GM21717 (cell line): ENCODE data around the gene TTLL10.

ENCODE experiments used
- ATAC-seq: cut with Tn5 transposase; IDR thresholded peaks from one replicate; pipeline ENCODE4 v1.9.1; 2021; ENCODE audit warnings: mild to moderate bottlenecking, moderate library complexity; ENCODE audit not compliant: unreplicated experiment

The TTLL10 gene

DNA sequence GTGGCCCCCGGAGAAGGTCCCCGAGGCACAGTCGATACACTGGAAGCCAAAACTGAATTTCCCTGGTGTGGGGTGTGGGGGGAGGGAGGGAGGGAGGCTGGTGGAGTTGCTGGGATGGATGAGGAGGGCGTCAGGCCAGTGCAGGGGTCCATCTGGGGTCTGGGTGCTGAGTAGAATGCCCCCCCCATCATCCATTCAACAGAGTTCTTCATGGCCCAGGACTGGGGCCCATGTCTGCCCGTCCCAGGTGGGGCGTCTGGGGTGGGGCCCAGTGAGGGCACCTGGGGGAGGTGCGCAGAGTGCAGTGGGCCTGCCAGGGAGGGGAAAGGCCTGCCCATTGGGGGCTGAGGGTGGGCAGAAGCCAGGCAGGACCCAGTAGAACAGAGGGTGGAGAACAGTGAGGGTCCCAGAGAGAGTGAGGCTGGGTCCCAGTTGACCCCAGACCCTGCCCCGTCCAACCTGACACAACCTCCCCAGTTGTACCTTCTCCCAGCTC, 30.8 kb downstream of the TTLL10 start:
- no peak for ATAC-seq

DNA sequence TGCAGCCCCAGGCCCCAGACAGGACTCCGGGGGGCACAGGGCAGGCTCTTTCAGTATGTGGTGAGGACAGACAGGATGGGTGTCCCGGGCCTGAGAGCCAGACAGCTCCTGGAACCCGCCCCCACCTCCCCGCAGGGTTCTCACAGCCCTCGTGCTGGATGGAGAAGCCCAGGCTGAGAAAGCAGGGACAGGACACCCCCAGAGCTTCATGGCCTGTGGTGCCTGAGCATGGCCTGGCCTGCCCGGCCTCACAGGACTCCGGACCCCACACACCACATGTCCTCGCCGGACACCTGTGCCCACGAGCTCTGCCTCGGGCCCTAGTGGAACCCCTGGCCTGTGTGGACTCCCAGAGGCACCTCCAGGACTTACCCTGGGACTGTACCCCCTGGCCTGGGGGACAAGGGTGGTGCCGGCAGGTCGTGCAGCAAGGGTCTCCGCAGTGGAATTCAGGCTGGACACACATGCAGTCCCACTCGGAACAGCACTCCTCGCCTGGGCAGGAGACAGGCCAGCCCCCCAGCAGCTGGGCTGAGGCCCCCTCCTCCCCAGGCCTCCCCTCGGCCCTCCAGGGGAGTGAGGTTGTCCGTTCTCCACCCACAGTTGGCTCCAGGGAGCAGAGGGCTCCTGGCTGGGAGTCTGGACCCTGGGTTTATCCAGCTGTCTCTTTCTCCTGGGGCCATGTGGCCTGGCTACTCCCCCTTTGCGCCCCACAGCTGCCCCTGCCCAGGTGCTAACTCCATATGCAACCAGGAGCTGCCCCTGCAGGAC, 31.5 kb downstream of the TTLL10 start:
- ATAC-seq: no peak

DNA sequence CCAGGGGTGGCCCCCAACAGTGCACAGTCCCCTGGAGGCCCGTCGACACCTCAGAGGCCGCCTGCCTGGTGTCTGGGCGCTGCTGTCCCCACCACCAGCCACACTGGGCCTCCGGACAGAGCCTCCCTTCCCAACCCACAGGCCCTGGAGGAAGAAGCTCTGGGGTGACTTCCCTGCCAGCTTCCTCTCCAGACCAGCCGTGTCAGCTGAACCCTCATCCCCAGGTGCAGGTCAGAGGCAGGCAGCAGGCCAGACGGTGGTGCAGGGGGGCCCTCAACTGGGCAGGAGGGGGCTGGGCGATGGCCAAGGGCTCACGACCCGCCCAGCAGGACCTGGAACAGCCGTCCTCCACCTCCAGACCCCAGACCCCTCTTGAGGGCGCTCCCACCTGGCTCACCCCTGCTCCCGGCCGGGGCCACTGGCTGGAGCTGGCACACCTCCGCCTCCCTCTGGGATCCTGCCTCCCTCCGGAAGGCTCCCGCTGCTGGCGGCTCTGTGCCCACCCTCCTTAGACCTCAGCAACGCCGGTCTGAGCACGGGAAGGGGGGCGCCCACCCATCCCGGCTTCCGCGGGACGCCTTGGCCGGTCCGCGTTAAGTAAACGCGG, 32.2 kb downstream of the TTLL10 start:
- no peak for ATAC-seq

DNA sequence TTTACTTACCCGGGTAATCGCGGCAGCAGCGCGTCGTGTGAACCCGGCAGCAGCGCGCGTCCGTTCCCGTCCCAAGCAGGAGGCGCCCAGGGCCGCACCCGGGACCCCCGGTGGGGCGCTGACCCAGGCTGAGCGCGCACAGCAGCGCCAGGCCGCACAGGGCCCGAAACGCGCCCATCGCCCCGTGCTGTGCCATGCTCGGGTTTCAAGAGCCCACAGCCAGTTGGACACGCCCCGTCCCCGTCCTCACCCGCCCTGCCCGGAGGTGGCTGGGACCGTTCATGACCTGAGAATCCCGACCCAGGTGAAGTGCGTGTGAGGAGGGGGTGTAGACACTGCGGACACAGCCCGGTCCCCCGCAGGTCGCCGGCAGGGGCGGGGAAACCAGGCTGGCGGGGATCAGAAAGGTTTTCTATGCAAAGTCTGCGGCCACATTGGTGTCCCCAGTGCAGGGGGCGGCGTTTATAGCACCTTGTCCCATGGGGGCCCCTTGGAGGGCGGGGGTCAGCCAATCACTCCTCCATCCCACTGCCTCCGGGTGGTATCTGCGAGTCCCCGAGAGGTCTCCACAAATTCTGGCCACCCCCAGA, 32.8 kb downstream of the TTLL10 start, which contains the start of gene TNFRSF18:
TNFRSF18 (minus strand) TSS at position 217 of the 590 bp plus-strand sequence; CDS start at position 196, 21 bp downstream.
- ATAC-seq: no peak

DNA sequence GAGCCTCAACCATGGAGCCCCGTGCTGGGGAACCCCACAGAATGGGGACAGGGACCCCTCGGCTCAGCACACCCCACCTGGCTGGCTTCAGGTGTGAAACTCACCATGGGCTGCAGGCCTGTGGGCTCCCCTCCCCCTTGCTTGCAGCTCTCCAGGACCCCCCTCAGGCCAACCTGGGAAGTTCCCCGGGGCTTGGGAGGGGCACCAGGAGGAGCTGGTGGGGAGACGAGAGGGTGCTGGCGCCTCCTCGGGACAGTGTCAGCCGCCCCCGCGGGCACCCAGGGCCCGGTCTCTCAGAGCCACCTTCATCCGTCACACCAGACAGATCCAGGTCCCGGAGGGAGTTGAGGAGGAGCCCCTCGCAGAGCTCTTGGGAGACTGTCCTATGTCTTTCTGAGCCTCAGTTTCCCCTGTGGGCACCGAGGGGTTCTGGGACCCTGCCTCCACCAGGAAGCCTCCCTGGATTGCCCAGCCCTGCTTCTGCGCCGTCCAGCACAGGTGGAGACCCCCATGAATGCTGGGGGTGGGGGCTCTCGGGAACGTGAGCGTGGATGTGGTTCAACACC, 33.4 kb downstream of the TTLL10 start:
- no peak for ATAC-seq

DNA sequence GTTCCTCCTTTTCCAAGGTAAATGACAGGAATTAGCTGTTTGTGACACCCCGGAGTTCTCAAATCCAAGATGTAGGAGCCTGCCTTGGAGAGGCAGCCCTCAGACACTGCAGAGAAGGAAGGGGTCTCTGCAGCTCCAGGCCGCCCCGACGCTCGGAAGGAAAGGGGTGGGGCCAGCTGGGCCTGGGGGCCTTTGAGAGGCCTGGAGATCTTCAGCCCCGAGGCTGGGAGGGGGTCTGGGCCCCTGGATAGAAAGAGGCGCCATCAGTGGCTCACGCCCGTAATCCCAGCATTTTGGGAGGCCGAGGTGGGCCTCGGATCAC, 33.9 kb downstream of the TTLL10 start:
- no peak for ATAC-seq

DNA sequence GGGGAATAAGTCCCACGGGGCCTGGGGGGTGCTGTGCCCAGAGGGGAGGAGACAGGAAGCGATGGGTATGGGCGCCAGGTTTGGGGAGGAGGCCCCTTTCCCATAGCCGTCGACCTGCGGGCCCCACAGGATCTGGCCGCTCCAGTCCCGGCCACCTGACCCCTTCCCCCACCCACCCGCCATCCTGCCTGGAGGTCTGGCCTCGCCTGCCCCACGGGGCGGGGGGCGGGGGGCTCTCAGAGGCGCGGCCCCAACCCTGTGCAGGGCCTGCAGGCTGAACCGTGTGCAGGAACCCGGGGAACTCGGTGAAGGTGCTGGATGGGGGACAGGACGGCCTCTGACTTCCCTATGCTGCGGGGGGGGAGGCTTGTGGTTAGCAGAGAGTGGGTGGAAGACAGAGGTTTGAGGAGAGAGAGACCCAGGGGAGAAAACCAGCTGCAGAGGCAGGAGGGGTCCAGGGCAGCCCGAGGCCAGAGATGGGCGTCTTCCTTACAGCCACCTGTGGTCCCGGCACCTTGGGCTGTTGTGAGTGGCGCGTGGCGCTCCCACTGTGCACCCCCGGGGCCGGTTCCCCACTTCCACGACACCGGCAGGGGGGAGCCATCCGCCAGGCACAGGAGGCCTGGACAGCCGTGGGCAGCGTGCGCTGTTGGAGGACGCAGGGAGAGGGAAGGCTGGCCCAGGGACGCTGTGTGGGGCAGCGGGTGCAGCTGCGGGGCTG, 35.2 kb downstream of the TTLL10 start:
- ATAC-seq: no peak

DNA sequence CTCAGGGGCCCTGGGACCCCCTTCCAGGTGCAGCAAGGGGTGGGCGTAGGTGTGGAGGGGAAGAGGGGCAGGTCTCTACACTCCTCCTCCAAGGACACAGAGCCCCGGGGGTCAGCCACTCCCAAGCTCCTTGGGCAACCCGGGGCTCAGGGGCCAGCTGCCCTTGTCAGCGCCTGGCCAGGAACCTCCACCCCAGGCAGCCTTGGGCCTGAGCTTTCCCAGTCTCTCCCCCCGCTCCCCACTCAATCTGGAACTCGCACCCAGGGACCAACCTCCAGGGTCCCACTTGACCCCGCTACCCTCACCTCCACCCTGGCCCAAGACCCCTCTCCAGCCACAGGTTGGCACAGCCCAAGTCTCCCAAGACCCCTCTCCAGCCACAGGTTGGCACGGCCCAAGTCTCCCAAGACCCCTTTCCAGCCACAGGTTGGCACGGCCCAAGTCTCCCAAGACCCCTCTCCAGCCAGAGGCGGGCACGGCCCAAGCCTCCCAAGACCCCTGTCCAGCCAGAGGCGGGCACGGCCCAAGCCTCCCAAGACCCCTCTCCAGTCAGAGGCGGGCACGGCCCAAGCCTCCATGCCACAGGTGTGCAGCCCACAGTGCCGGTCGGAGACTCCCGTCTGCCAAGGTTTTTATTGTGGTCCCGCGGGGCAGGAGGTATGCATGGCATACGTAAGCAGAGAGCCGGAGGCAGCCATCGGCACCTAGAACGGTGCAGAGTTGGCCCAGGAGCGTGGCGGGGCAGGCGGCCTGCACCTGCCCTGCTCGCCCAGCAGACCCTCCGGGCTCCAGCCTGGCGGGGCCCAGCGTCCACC, 37.3 kb downstream of the TTLL10 start:
- no peak for ATAC-seq

DNA sequence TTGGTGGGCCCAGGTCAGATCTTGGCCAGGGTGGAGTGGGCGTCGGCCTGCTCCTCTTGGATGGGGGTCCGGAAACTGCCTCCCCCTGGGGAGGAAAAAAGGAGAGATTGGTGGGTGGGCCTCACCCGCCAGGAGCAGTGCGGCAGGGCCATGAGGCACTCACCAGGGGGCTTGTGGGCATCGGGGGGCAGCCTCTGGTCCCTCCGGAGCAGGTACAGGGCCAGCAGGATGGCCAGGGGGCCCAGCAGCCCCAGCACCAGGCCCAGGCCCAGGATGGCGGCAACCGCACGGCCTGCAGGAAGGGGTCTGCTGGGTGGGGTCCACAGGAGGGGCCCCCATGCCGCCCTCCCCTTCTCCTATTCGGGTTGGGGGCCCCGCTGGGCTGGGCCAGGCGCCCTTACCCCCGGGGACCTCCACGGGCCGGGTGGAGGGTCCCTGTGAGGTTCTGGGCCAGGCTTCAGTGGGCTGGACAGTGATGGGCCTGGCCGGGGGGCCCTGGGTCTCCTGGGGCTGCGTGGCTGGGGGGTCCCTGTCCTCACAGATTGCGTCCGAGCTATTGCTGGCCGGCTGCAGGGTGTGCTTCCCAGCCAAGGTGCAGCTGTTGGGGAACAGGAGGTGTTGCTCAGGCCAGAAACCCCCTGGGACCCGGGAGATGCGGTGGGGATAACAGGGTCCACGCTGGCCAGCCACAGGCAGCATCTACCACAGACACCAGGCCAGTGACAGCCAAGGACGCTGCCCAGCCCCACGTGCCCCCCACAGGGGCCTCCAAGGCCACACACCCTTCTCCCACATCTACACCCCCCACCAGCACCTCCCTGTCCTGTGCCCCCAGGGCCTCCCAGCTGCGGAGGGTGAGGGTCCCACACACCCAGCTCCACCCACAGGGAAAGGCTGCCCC, 38.1 kb downstream of the TTLL10 start:
- no peak for ATAC-seq

DNA sequence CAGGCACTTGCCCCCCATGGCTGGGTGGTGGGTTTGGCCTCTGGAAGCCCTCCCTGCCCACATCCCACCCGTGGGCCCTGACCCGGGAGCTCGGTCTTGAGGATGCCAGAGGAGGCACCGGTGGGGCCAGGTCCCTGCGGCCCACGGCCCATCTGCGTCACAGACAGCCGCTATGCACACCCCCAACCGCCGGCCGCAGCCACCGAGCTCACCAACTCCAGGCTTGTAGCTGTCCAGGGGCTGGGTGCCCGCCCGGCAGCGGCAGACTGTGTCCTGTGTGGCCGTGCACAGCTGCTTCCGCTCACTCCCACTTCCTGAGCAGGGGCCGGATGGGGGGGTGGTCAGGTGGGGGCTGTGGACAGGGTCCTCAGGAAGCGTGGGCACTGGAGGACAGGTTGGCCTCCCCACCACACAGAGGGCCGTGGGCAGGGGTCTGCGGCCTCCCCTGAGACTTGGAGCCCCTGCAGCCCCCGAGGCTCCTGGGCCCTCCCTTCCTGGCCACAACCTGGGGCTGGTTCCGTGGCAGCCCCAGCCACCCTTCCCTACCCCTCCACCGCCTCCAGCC, 39.2 kb downstream of the TTLL10 start:
- ATAC-seq: no peak

DNA sequence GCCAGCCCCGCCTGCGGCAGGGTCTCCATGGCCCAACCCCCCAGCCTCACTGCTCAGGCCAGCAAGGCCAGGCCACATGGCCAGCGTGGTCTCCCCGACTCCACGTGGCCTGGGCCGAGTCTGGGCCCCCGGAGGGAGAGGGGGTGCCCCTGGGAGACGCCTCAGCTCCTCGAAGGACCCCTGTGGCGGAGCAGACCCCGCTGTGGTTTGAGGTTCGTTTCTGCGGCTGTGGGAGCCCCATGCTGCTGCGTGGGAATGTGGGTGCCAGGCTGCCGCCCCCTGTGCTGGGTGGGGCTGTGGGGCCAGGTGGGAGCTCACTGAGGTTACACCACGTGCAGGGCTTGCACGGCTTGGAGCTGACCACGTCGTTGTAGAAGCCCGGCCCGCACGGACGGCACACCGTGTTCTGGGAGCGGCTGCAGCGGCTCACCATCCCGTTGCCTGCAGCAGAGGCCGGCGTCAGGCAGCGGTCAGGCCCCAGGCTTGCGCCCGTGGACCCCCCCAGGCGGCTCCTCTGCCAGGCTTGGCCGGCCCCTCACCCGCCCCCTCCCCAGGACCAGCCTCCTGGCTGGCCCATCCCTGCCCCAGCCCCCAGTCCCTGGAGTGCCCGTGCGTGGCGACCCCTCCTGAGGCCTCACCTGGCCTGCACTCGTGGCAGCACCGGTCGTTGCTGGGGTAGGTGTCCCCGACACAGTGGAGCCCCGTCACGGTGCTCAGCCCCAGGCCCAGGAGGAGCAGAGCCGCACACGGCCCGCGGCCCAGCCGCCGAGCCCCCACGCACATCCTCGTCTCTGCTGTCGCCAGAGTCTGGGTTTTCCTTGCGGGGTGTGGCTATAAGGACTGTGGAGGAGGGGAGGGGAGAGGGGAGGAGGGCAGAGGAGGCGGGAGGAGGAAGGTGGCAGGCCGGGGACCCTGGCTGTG, 39.9 kb downstream of the TTLL10 start, which contains the start of gene TNFRSF4:
TNFRSF4 (minus strand) TSS at position 809 of the 921 bp plus-strand sequence; CDS start at position 783, 26 bp downstream.
- ATAC-seq: no peak

DNA sequence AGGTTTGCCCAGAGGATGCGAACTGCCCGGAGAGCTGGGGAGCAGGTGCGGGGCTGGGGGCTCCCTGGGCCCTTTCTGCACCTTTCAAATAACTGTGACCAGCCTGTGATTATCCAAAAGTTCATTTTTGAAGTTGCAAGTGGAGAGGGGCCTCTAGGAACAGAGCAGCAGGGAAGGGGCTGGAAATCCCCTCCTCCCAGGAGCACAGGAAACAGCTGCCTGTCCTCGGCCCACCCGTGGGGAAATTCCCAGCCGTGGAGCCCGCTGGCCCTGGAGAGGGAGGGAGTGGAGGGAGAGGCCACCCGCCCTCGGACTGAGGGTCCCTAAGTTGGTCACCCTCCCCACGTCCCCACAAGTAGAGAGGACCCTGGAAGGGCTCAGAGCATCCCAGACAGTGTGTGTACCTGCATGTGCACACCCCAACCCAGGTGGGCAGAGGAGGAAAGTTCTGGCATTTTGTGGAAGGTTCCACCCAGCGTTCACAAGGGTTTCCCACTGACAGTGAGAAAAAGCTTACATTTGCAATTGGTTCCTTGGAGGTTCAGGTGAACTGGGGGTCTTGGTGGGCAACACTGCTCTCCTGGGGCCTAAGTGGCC, 41.5 kb downstream of the TTLL10 start:
- no peak for ATAC-seq

DNA sequence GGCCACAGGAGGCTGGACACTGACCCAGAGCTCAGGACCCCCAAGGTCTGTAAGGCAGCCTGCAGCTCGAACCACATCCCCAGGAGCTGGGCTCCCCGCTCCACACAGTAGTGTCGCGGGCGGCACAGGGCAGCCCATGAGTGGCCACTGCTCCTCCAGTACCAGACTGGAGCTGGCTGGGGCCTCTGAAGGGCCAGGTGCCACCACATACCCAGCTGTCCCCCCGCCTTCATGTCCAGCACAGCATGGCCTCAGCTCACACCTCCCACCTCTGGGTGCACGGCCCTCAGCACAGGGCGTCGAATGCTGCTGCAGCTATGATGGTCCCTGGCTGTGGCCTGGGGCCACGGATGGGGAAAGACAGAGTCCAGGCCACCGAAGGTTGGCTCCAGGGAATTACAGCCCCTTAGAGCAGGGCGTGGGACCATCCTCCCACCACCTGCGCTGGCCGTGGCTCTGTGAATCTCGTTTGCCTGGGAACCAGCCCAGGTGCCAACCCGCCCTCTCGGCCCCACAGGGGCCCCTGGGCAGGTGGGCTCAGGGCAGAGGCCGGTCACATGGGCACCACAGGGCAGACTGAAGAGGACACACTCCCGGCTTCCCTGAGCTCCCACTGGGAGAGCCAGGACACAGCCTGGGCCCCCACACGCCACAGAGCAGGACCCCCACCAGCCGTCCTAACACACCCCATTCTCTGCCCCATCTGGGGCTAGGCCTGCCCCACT, 42.4 kb downstream of the TTLL10 start:
- no peak for ATAC-seq

DNA sequence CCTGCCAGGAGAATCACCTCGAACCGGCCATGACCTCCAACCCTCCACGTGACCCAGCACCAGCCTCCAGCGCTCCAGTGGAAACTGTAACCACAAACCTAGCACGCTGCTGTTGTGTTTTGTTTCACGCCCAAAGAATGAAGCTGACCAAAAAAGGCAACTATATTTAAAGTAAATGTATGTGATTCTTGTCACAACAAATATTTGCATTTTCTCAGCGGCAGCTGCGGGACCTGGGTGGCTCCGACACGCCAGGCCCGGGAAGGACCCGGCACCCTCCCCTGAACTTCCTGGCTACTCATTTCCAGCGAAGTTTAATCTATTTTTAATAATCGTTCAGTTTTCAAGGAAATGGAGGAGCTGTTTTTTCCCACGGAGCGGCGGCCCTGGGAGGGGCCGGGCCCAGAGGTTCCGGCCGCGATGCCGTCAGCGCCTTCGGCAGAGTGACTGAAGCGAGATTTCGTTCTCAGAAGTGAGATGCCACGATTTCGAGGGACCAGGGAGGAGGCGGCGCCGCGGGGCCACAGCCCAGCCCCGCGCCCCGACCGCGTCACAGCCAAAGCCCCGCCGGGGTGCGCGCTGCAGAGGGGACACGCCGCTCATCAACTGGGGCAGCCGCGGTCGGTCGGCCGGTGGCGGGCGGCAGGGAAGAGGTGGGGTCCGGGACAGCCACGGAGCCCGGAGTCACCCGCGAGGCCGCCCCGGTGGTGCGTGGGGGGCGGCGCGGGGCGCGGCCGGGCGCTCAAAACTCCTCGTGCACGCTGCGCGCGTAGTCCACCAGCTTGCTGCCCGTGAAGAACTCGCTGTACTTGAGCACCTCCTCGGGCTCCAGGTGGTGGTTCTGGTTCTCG, 43.3 kb downstream of the TTLL10 start:
- no peak for ATAC-seq

DNA sequence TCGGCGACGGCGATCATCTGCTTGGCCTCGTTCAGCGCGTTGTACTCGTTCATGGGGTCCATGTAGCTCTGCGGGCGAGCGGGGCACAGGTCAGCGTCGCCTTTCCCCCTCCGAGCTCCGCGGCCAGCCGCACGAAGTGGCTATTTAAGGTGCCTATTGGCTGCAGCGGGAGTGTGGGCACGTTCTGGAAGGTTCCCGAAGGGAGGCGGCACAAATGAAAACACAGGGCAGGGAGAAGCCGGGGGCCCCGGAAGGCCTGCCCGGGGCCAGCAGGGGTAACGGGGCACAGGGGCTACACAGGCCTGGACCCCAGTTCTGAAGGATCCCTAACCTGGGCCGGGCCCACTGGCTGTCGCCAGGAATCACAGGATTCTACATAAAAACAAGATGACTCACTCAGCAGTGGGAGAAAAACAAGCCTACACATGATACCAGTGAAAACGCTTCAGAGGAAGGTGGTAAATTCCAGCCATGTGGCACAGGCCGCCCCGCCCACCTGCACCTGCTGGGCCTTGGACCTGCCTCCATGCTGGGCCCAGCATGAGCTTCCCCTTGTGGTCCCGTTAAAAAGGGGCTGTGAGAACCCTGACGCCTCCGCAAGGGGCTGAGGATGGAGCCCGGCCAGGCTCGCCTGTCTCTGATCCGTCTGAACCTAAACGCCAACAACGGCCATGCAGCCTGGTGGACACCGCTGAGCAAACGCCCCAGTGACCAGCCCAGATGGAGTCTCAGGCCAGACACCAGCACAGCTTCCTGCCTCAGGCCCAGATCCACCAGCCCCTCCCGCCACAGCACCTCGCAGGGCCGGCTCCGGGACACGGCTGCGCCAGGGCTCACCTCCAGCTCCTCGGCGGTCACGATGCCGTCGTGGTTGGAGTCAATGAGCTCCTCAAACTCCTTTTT, 44.2 kb downstream of the TTLL10 start:
- no peak for ATAC-seq
